ENCODE results near the gene AP3D1.

DNA sequence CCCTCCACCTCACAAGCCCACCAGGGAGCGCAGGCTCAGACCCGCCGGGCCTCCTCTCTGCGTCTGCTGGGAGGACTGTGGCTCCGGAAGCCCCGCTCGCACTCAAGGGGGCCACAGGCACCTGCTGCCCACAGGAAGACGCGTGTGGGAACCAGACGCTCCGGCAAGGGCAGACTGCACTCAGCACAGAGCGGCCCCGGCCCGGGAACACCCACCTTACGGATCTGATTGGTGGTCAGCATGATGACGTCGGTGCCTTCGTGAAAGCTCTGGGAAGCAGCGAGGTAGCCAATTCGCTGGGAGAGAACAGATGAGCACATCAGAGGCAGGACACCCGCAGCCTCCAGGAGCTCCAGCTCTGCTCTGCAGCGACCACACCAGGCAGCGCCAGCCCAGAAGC lies 14.6 kb downstream of the AP3D1 start:
- TF ChIP-seq ZKSCAN8 (CRISPR knock-in tag; IDR thresholded peaks at IDR 0.05), result no peak
- TF ChIP-seq CTCF (IDR thresholded peaks at IDR 0.05 in 2 of 3, conservative IDR thresholded peaks at IDR 0.05 in 1 of 3; ENCODE audit: insufficient read depth in 2 of 3, low read depth in 1 of 3, low read length in 3 of 3), result no peak
- TF ChIP-seq CREB1 (IDR thresholded peaks at IDR 0.05), result no peak
- TF ChIP-seq CREB1 (CRISPR knock-in tag; IDR thresholded peaks at IDR 0.05), result no peak
- no peak for TF ChIP-seq ZNF444 (CRISPR knock-in tag; IDR thresholded peaks at IDR 0.05)
- no peak for TF ChIP-seq KAT2B (IDR thresholded peaks at IDR 0.05; ENCODE audit: low read depth, low read length)
- no peak for TF ChIP-seq POLR2A (conservative IDR thresholded peaks at IDR 0.05)
- TF ChIP-seq DDX20 (tag; IDR thresholded peaks at IDR 0.05; ENCODE audit: low read depth), result no peak
- no peak for TF ChIP-seq RERE (CRISPR knock-in tag; IDR thresholded peaks at IDR 0.05; ENCODE audit: borderline replicate concordance)
- TF ChIP-seq CTBP1 (IDR thresholded peaks at IDR 0.05; ENCODE audit: borderline replicate concordance), result no peak
- TF ChIP-seq TGIF2 (CRISPR knock-in tag; IDR thresholded peaks at IDR 0.05), result no peak
- TF ChIP-seq EZH2 (IDR thresholded peaks at IDR 0.05; ENCODE audit: borderline replicate concordance, low read depth, low read length), result no peak
- no peak for TF ChIP-seq MTF1 (CRISPR knock-in tag; IDR thresholded peaks at IDR 0.05; ENCODE audit: borderline replicate concordance)
- TF ChIP-seq, protein P1, sequence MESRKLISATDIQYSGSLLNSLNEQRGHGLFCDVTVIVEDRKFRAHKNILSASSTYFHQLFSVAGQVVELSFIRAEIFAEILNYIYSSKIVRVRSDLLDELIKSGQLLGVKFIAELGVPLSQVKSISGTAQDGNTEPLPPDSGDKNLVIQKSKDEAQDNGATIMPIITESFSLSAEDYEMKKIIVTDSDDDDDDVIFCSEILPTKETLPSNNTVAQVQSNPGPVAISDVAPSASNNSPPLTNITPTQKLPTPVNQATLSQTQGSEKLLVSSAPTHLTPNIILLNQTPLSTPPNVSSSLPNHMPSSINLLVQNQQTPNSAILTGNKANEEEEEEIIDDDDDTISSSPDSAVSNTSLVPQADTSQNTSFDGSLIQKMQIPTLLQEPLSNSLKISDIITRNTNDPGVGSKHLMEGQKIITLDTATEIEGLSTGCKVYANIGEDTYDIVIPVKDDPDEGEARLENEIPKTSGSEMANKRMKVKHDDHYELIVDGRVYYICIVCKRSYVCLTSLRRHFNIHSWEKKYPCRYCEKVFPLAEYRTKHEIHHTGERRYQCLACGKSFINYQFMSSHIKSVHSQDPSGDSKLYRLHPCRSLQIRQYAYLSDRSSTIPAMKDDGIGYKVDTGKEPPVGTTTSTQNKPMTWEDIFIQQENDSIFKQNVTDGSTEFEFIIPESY (CRISPR knock-in tag; IDR thresholded peaks at IDR 0.05), result no peak; the same call in 1 of the 2 replicates
- no peak for TF ChIP-seq KDM5B (IDR thresholded peaks at IDR 0.05; ENCODE audit: insufficient replicate concordance, low read depth, low read length)
